ENCODE results near the gene ELF1.

Gene ELF1

GRCh38 chr13:41006978-41007743 lies 12.0 kb downstream of the ELF1 start:
- no peak for DNase-seq (ENCODE audit: low read depth)

- no peak for DNase-seq (ENCODE audit: low read depth)
Observed at GRCh38 chr13:41006306-41006705, 12.8 kb downstream of the ELF1 start.

DNA sequence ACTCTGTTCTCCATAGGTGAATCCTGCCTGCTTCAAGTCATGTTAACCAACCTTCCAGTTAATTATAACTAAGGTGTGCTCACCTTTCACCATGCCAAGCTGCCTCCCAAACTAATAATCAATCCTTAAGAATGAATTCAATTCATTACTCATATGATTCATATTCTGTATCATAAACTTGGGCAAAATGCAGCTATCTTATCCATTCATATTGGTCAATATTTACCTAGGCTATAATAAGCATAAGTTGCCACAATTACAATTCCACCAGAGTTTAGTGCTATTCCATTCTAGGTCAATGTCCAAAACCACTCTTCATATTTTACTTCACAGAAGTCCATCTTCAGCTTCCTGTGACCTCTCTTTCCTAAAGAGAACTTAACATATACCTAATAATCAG lies 13.4 kb downstream of the ELF1 start:
- no peak for DNase-seq (ENCODE audit: low read depth)

- DNase-seq (ENCODE audit: low read depth) = no peak
Observed at GRCh38 chr13:41004875-41005693, 14.0 kb downstream of the ELF1 start.

GRCh38 chr13:41002606-41003005 lies 16.5 kb downstream of the ELF1 start:
- no peak for DNase-seq (ENCODE audit: low read depth)

- DNase-seq (ENCODE audit: low read depth) = no peak
Observed at GRCh38 chr13:41001695-41002094, 17.4 kb downstream of the ELF1 start.

GRCh38 chr13:40999416-40999815 lies 19.7 kb downstream of the ELF1 start:
- no peak for DNase-seq (ENCODE audit: low read depth)

GRCh38 chr13:40996426-40997092 lies 22.6 kb downstream of the ELF1 start:
- DNase-seq (ENCODE audit: low read depth) = no peak

DNA sequence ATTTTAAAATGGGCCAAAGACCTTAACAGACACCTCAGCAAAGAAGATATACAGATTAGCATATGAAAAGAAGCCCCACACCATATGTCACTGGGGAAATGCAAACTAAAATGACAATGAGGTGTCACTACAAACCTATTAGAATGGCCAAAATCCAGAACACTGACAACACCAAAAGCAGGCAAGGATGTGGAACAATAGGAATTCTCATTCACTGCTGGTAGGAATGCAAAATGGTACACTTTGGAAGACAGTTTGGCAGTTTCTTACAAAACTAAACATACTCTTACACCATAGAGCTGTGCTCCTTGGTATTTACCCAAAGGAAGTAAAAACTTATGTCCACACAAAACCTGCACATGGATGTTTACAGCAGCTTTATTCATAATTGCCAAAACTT lies 23.1 kb downstream of the ELF1 start:
- DNase-seq (ENCODE audit: low read depth) = no peak

DNA sequence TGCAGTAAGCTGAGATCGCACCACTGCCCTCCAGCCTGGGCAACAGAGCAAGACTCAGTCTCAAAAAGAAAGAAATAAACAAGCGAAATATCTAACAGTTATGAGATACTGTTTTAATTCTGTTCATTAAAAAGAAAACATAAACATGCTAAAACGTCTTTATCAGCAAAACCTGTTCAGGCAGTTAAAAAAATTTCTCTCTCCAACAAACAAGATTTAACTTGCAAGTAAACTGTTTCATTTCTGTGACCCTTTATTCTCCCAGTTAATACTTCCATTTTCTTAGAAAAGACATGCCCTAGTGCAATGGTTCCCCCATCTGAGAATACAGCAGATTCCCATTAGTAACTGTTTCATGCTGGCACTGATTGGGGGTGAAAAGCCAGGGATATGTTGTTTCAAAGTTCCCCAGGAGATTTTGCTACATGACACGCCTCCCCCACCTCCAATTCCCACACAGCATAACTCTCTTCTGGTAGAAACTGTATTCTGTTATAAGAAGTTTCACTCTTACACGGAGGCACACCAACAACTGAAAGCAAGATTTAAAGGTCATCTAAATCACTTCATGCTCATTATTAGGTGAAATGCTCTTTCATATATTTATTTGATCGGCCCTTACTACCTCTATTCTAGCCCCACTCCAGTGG lies 24.4 kb downstream of the ELF1 start:
- no peak for DNase-seq (ENCODE audit: low read depth)

DNA sequence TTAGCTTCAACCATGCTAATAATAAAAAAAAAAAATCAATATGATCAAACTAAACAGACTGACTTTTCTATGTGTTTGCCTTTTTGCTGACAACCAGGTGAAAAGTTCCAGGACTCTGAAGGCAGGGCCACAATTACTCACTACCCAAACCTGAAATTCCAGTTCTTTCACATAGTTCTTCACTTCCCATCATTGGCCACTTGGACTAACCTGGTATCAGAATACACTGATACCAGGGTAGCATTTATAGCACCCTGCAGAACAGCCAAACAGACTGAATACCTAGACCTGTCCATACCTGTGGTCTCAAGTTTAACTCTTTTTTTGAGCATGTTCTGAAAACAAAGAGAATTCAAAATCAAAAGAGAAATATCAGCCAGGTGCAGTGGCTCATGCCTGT lies 25.1 kb downstream of the ELF1 start:
- no peak for DNase-seq (ENCODE audit: low read depth)

DNA sequence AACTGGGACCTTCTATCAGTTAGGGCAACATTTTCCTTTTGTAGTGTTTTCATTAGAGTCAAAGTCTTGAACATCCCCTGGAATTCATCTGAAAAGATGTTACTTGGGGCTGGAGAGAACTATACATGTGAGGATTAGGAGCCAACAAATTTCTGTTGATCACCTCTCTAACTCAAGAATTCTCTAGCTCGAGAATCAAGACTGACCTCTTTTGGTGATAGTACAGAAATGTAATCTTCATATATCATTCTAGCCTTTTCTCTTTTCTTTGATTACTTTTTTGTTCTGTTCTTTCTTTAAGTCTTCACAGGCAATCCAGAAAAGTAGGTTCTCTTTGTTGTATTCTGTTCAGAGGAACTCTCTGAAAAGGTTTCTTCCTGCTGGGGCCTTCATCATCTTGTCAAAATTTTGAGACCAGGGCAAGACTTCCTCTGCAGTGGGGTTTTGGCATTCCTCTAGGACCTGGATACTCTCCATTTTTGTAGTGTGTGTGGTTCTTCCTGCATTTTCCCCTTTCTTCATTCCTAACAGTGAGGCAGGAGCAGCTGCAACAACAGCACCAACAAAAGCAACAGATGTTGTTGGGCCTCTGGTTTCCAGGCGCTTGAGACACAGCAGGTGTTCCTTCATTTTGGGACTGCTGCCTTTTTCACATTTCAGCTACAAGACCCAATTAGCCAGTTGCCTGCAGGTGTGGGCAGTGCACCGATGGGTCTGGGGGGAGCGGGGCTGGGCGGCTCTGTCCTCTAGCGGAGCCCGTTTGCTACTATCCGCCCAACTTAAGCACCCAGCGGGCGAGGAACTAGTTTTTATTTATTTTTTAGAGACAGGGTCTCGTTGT lies 26.2 kb downstream of the ELF1 start:
- DNase-seq (ENCODE audit: low read depth) = no peak

DNA sequence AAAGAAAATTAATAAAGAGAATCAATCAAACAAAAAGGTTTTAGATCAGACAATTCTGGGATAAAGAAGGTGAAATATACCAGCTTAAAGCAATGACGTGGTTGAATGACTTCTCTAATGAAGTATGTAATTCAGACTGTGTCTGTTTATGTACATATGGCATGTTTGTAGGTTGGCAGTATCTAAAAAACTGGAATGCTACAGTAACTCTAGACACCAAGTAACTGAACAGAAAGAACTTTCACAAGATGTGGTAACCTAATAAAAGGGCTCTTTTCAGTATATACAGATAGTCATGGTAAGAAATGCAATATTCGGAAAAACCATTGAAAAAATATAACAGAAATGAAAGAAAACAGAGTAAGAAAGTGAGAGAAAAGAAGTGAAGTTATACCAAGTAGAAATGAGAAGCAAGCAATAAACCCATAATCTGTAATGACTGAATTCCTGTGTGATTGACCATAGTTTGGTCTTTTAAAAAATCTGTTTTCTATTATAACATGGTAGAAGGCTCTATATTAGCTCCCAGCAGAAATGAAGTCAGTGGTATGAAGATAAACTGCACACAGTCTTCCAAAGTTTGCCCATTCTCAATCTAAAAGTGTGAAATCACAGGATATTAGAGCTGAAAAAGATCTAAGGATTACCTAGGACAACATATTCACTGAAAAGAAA lies 31.4 kb downstream of the ELF1 start:
- DNase-seq (ENCODE audit: low read depth) = no peak

DNA sequence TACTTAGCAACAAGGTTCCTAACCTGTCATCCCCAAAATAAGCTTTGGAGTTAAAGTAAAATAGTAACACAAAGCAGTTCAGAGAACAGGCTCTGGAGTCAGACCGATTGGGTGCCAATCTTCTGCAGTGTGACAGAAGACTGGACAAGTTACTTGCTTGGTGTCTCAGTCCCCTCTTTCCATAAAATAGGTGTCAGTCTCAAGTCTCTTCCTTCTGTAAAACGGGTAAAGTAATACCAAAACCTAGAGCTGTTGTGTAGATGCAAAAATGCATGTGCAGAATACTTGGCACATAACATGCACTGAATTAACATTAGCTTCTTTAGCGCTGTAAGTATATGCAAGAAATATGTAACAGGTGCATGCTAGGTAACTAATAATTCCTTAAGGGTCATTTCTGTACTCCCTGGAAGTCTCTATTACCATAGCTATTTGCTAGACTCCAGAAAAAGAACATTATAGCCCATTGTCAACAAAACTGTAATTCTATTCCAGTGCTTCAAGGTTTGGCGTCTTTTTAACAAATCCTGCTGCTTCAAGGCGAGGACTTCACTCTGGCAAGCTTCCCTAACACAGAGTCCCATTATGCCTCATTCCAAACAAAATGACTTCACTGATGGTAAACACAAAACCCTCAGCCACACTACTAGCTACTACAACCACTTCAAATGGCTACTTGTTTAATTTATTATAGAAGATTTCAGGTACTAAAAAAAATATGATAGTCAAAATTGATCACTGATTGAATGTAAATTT lies 32.8 kb downstream of the ELF1 start:
- no peak for DNase-seq (ENCODE audit: low read depth)

DNA sequence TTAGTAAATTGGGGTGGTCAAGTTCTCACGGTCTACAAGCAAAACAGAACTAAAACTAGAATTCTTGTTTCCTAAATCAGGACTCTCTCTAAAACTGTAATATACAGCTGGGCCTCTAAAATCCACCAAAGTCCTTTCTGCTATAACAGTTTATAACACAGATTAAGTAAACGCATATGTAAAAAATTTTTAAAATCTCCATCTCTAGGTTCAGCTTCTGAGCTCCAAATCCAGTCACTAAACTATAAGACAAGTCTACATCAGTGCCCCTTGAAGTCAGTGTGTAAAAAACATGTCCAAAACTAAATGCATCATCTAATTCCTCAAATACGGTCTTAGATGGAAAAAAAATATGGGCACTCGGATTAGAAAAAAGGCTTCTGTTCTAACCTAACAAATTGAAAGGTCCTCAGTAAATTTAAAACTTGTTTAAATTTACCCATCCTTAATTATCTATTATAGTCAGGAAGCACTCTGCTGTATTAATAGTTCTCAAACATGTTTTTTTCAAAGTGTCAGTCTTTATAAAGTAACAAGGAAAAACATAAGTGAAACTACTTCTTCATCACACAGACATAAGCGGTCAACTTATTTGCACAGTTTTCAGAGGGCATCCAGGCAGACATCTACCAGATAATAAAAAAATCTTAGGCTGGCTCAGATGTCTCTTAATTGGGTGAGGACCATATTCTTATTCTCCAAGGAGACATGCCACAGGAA lies 33.6 kb downstream of the ELF1 start:
- no peak for DNase-seq (ENCODE audit: low read depth)

DNA sequence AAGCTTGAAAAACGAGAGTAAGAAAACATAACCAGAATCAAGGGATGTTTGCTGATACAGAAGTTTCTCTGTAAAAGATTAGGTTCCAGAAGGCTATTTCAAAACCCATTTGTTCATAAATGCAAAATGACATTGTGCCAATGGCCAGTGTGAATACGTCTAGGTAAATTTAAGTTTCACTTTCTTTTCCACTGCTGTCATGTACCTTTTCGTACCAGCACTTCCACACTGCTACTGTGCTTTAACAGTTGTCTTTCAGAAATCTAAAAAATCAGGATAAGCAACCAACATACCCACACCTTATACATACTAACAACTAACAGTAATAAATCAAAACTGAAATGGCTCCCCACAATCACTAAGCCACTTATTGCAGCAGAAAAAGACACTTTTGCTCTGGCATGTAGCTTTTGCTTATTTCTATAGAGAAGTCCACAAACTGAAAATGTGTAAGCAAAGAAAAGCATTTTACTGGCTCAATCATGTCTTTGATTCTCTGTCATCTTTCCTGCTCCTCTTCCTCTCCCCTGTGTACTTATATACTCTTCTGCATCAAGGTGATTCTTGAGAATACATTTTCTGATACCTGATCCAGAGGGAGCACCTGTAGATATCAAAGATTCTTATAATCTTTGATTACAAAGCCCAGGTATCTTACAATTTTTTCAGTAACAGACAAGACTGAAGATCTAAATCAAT lies 34.3 kb downstream of the ELF1 start:
- DNase-seq (ENCODE audit: low read depth) = no peak

DNA sequence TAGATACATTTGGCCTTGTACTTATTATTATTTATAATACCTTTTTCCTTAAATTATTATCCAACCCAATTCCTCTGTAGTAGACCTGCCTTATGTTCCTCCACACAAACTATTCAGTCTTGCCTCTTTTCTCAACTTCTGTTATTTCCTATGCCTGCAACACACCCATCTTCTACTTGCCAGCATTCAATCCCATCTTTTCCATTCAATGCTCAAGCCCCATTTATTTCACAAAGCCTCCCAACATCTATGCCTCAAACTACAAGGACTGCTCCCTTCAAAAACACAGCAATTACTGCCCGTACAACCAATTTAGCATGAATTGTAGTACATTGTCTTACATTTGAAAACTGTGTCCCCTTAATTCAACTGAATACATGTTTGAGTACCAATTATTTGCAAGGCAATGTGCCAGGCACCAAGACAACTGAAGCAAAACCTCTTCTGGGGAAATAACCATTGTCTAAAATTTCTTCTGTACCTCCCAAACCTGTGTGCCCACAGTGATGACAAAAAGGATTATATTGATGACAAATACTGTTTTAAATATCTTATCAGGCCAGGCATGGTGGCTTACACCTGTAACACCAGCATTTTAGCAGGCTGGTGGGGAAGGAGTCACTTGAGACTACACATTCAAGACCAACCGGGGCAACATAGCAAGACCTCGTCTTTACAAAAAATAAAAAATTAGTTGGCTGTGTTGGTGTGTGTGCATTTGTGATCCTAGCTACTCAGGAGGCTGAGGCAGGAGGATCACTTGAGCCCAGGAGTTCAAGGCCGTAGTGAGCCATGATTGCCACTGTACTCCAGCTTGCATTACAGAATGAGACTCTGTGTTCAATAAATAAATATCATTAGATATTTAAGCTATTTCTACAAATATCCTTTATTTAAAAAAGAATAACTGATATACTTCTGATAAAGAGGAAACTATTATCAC lies 35.1 kb downstream of the ELF1 start:
- no peak for DNase-seq (ENCODE audit: low read depth)

GRCh38 chr13:40983259-40983658 lies 35.9 kb downstream of the ELF1 start:
- DNase-seq (ENCODE audit: low read depth) = no peak
